HepG2 (cell line): Measurements from ENCODE around the gene MAP2K5. TPM values are rescaled to one million over a fixed set of nuclear protein-coding genes. Genes with fewer than 3 reads are reported as not detected.

Experiments used
- ELF4 ChIP-seq: sonication (generic); formaldehyde crosslinking; IDR thresholded peaks from 2 replicates; pipeline ENCODE4 v1.5.0; 2020; ENCODE audit warnings: missing genetic modification reagents, mild to moderate bottlenecking, moderate library complexity, borderline replicate concordance
- FOXK1 ChIP-seq: sonication (generic); formaldehyde crosslinking; IDR thresholded peaks from 2 replicates; pipeline ENCODE4 v1.4.0; 2020; ENCODE audit warnings: low read depth, missing genetic modification reagents, borderline replicate concordance
- GMEB2 ChIP-seq: IDR thresholded peaks from 2 replicates; pipeline ENCODE4 v1.6.1; 2016; ENCODE audit warnings: missing biosample characterization, missing genetic modification reagents, low read depth
- REXO4 ChIP-seq: sonication (generic); formaldehyde crosslinking; IDR thresholded peaks from 2 replicates; pipeline ENCODE4 v1.8.0; 2022; ENCODE audit warnings: missing genetic modification reagents, mild to moderate bottlenecking, borderline replicate concordance
- SAP130 ChIP-seq: IDR thresholded peaks from 2 replicates; pipeline ENCODE4 v1.6.1; 2016; ENCODE audit warnings: low read depth
- TFE3 ChIP-seq: IDR thresholded peaks from 2 replicates; pipeline ENCODE4 v1.6.1; 2016
- ZNF253 ChIP-seq: sonication (generic); formaldehyde crosslinking; IDR thresholded peaks from 2 replicates; pipeline ENCODE4 v1.8.0; 2022; ENCODE audit warnings: mild to moderate bottlenecking, missing genetic modification reagents, borderline replicate concordance
- ZNF260 ChIP-seq: sonication (generic); formaldehyde crosslinking; IDR thresholded peaks from 2 replicates; pipeline ENCODE4 v1.4.0; 2020; ENCODE audit warnings: missing genetic modification reagents, low read depth, mild to moderate bottlenecking, borderline replicate concordance
- ZNF367 ChIP-seq: sonication (generic); formaldehyde crosslinking; IDR thresholded peaks from 2 replicates; pipeline ENCODE4 v1.4.0; 2020; ENCODE audit warnings: missing genetic modification reagents, borderline replicate concordance
- ZNF83 ChIP-seq: sonication (generic); formaldehyde crosslinking; IDR thresholded peaks from 2 replicates; pipeline ENCODE4 v1.4.0; 2020; ENCODE audit warnings: missing genetic modification reagents, mild to moderate bottlenecking, borderline replicate concordance
- polyA plus RNA-seq, 8 experiments: library from polyadenylated mRNA; depleted of rRNA in 3 of 8; stranded (reverse) in 7 of 8; unstranded in 1 of 8; fragments of >200 nt; fragmentation: Illumina TruSeq in 4 of 8; extraction: Trizol in 4 of 8; gene quantifications; 2 replicates each; pipeline versions ENCODE4 v1.2.1 to v1.2.3, GENCODE V29; 2011 to 2016; ENCODE audit warnings: low read depth in 4 of 8, missing spikeins in 1 of 8, mixed read lengths in 1 of 8; ENCODE audit not compliant: insufficient read depth in 1 of 8
- total RNA-seq, 5 experiments: library from RNA; depleted of rRNA; stranded (reverse); fragments of >200 nt; fragmentation: Illumina TruSeq; extraction: Trizol; gene quantifications; 2 replicates each; pipeline ENCODE4 v1.2.3, GENCODE V29; 2016; ENCODE audit warnings: low read depth in 1 of 5
- TF ChIP-seq, protein P1 (sequence below): sonication (generic); formaldehyde crosslinking; IDR thresholded peaks from one replicate; pipeline ENCODE4 v1.5.1; 2020; ENCODE audit warnings: mild to moderate bottlenecking, missing genetic modification reagents; ENCODE audit errors: not compliant biosample characterization

Gene MAP2K5
- total and polyA plus RNA-seq, 2 of the 13 experiments (the other 11 are each of a cell fraction or from before 2014, with no cell fraction given): 4.0 to 4.3 TPM

DNA sequence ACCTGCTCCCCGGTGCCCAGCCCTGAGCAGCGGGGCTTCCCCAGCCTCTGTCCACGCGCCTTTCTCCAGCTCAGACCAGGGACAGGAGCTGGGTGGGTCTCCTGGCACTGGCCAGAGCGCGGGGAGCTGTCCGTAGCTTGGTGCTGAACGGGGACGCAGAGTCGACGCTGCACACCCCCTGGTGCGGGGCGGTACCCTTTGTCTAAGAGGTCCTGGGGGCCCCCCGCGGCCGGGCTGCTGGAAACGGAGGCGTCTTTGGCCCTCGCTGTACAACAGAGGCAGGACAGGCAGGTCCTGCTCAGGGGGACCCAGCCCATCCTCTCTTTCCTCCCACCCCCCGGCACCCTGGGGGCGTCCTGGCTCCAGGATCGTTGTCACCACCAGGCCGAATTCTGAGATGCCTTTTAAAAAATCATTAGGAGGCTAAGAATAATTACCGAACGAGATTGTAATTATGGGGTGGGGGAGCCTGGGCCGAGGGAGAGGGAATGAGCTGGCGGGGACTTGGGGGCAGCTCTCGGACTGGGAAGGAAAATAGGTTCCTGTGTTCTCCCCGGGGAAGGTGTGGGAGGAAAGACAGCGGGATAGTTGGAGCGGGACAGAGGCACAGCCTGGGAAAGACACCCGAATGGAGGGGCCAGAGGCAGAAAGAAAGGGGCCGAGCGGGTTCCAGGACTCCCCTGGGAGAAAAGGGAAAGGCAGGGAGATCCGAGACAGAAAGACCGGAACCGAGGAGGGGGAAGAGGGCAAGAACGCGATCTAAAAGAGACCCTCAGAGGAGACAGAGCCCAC, 278.7 kb downstream of the MAP2K5 start (continued):
- TF ChIP-seq ELF4 (CRISPR knock-in tag) (no peak), ZNF367 (peak; percentile 40; the same call in 1 of the 2 replicates), REXO4 (CRISPR knock-in tag) (no peak), SAP130 (peak; percentile 64), GMEB2 (CRISPR knock-in tag) (no peak), ZNF253 (CRISPR knock-in tag) (no peak), FOXK1 (CRISPR knock-in tag) (peak; percentile 28; the same call in 1 of the 2 replicates), ZNF260 (no peak), ZNF83 (CRISPR knock-in tag) (no peak), TFE3 (peak; percentile 63; the same call in 1 of the 2 replicates)
- TF ChIP-seq, protein P1, sequence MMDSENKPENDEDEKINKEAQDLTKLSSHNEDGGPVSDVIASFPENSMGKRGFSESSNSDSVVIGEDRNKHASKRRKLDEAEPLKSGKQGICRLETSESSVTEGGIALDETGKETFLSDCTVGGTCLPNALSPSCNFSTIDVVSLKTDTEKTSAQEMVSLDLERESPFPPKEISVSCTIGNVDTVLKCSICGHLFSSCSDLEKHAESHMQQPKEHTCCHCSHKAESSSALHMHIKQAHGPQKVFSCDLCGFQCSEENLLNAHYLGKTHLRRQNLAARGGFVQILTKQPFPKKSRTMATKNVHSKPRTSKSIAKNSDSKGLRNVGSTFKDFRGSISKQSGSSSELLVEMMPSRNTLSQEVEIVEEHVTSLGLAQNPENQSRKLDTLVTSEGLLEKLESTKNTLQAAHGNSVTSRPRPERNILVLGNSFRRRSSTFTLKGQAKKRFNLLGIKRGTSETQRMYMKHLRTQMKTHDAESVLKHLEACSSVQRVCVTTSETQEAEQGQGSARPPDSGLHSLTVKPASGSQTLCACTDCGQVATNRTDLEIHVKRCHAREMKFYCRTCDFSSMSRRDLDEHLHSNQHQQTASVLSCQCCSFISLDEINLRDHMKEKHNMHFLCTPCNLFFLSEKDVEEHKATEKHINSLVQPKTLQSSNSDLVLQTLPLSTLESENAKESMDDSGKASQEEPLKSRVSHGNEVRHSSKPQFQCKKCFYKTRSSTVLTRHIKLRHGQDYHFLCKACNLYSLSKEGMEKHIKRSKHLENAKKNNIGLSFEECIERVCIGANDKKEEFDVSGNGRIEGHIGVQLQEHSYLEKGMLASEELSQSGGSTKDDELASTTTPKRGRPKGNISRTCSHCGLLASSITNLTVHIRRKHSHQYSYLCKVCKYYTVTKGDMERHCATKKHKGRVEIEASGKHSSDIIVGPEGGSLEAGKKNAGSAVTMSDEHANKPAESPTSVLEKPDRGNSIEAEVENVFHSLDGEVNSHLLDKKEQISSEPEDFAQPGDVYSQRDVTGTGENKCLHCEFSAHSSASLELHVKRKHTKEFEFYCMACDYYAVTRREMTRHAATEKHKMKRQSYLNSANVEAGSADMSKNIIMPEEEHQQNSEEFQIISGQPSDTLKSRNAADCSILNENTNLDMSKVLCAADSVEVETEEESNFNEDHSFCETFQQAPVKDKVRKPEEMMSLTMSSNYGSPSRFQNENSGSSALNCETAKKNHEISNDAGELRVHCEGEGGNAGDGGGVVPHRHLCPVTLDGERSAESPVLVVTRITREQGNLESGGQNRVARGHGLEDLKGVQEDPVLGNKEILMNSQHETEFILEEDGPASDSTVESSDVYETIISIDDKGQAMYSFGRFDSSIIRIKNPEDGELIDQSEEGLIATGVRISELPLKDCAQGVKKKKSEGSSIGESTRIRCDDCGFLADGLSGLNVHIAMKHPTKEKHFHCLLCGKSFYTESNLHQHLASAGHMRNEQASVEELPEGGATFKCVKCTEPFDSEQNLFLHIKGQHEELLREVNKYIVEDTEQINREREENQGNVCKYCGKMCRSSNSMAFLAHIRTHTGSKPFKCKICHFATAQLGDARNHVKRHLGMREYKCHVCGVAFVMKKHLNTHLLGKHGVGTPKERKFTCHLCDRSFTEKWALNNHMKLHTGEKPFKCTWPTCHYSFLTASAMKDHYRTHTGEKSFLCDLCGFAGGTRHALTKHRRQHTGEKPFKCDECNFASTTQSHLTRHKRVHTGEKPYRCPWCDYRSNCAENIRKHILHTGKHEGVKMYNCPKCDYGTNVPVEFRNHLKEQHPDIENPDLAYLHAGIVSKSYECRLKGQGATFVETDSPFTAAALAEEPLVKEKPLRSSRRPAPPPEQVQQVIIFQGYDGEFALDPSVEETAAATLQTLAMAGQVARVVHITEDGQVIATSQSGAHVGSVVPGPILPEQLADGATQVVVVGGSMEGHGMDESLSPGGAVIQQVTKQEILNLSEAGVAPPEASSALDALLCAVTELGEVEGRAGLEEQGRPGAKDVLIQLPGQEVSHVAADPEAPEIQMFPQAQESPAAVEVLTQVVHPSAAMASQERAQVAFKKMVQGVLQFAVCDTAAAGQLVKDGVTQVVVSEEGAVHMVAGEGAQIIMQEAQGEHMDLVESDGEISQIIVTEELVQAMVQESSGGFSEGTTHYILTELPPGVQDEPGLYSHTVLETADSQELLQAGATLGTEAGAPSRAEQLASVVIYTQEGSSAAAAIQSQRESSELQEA (CRISPR knock-in tag): no peak
